ENCODE measurements around the gene EPB41L3. TPM values are rescaled to one million over a fixed set of nuclear protein-coding genes. Genes with fewer than 3 reads are reported as not detected.
"Not testable (repeated sequence)": the region's sequence is repeated elsewhere in the genome, so short reads cannot be mapped to it uniquely, and the experiment has no call there.

The EPB41L3 gene
- total RNA-seq, 1 donor from 2014 or later: 43.0 TPM

GRCh38 chr18:5515011-5515784 is 28.6 kb downstream of the EPB41L3 start:
- Histone ChIP-seq H3K27me3 (ENCODE audit: control insufficient read depth, insufficient read depth, low read length) (no peaks in the 10 kb centered on the region), H3K4me3 (ENCODE audit: low read depth, low read length) (no peak overlapping the region), H3K36me3 (ENCODE audit: control insufficient read depth, insufficient read depth, low read length) (no peaks in the 10 kb centered on the region)
- DNase-seq (ENCODE audit: low read depth): no peak
- TF ChIP-seq CTCF (IDR thresholded peaks at IDR 0.05; ENCODE audit: insufficient read depth, low read length, poor library complexity, severe bottlenecking): no peak

GRCh38 chr18:5513947-5514346 is 29.9 kb downstream of the EPB41L3 start:
- TF ChIP-seq CTCF (IDR thresholded peaks at IDR 0.05; ENCODE audit: insufficient read depth, low read length, poor library complexity, severe bottlenecking): no peak
- Histone ChIP-seq H3K4me3 (ENCODE audit: low read depth, low read length) (no peak overlapping the region), H3K27me3 (ENCODE audit: control insufficient read depth, insufficient read depth, low read length) (no peaks in the 10 kb centered on the region), H3K36me3 (ENCODE audit: control insufficient read depth, insufficient read depth, low read length) (no peaks in the 10 kb centered on the region)
- no peak for DNase-seq (ENCODE audit: low read depth)

GRCh38 chr18:5512176-5512575 is 31.6 kb downstream of the EPB41L3 start:
- H3K4me3 ChIP-seq (ENCODE audit: low read depth, low read length): no peak overlapping the region

DNA sequence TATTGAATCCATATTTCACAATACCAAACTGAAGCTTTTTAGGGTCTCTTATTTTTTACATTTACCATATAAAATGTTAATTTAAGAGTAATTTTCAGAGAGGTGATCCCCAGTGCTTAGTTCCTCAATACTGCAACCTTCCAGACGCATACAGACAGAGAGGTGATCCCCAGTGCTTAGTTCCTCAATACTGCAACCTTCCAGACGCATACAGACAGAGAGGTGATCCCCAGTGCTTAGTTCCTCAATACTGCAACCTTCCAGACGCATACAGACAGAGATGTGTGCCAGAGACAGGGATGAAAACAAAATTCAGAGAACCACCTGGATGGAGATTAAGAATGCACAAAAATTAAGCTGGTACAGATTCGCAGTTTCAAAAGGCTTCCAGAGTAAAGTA is 32.3 kb downstream of the EPB41L3 start:
- H3K36me3 ChIP-seq (ENCODE audit: control insufficient read depth, insufficient read depth, low read length); H3K27me3 ChIP-seq (ENCODE audit: control insufficient read depth, insufficient read depth, low read length); DNase-seq (ENCODE audit: low read depth); H3K4me3 ChIP-seq (ENCODE audit: low read depth, low read length): not testable (repeated sequence)

More at GRCh38 chr18:5512176-5512575, 31.6 kb downstream of the EPB41L3 start:
- no peak for DNase-seq (ENCODE audit: low read depth)
- TF ChIP-seq CTCF (IDR thresholded peaks at IDR 0.05; ENCODE audit: insufficient read depth, low read length, poor library complexity, severe bottlenecking): no peak
- no peaks in the 10 kb centered on the region for H3K27me3 ChIP-seq (ENCODE audit: control insufficient read depth, insufficient read depth, low read length)
- no peaks in the 10 kb centered on the region for H3K36me3 ChIP-seq (ENCODE audit: control insufficient read depth, insufficient read depth, low read length)

GRCh38 chr18:5510135-5510846 is 33.5 kb downstream of the EPB41L3 start:
- H3K36me3 ChIP-seq (ENCODE audit: control insufficient read depth, insufficient read depth, low read length): no peaks in the 10 kb centered on the region
- H3K4me3 ChIP-seq (ENCODE audit: low read depth, low read length): no peak overlapping the region
- H3K27me3 ChIP-seq (ENCODE audit: control insufficient read depth, insufficient read depth, low read length): no peaks in the 10 kb centered on the region
- no peak for TF ChIP-seq CTCF (IDR thresholded peaks at IDR 0.05; ENCODE audit: insufficient read depth, low read length, poor library complexity, severe bottlenecking)
- peak; percentile 31 for DNase-seq (ENCODE audit: low read depth)

DNA sequence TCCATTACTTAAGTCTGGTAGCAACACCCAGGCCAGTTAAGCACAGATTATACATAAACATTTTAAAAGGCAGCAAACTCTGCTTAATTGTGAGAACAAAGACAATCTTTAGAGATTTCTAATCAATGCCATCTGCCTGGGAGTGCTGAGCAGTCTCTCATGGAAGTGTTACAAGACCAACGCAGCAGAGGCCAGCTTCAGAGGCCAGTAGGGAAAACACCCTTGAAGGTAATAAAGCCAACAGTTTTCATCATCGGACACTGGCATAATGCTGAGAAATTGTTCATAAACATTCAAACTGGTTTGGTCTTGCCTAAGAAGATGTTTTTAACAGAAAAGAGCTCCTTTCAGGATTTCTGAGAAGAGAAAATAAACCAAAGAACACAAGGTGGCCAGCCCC is 35.0 kb downstream of the EPB41L3 start:
- Histone ChIP-seq H3K36me3 (ENCODE audit: control insufficient read depth, insufficient read depth, low read length) (no peaks in the 10 kb centered on the region), H3K4me3 (ENCODE audit: low read depth, low read length) (no peak overlapping the region), H3K27me3 (ENCODE audit: control insufficient read depth, insufficient read depth, low read length) (no peaks in the 10 kb centered on the region)
- DNase-seq (ENCODE audit: low read depth): no peak
- TF ChIP-seq CTCF (IDR thresholded peaks at IDR 0.05; ENCODE audit: insufficient read depth, low read length, poor library complexity, severe bottlenecking): no peak
